Measurements from ENCODE around the gene SCN10A. TPM values are rescaled to one million over a fixed set of nuclear protein-coding genes. Genes with fewer than 3 reads are reported as not detected.

Gene SCN10A
- total and polyA plus RNA-seq, 9 of the 15 experiments (the other 6 are each of a cell fraction or from before 2014, with no cell fraction given) = not detected

- TF ChIP-seq MGA (IDR thresholded peaks at IDR 0.05) = peak; percentile 96
- 0 out of 2 replicates have a peak, but pooled peaks have one; percentile 23 for TF ChIP-seq CEBPG (CRISPR knock-in tag; IDR thresholded peaks at IDR 0.05)
- no peak for TF ChIP-seq CEBPG (tag; conservative IDR thresholded peaks at IDR 0.05 in 1 of 2, IDR thresholded peaks at IDR 0.05 in 1 of 2)
- TF ChIP-seq ID3 (CRISPR knock-in tag; IDR thresholded peaks at IDR 0.05) = no peak
- TF ChIP-seq ID3 (tag; IDR thresholded peaks at IDR 0.05) = no peak
- TF ChIP-seq TOE1 (IDR thresholded peaks at IDR 0.05; ENCODE audit: borderline replicate concordance) = 0 out of 2 replicates have a peak, but pooled peaks have one; percentile 16
- TF ChIP-seq TOE1 (CRISPR knock-in tag; IDR thresholded peaks at IDR 0.05; ENCODE audit: borderline replicate concordance, low read depth) = no peak
- TF ChIP-seq ZBTB17 (CRISPR knock-in tag; IDR thresholded peaks at IDR 0.05) = no peak
- TF ChIP-seq ELF2 (CRISPR knock-in tag; IDR thresholded peaks at IDR 0.05) = no peak
- TF ChIP-seq CBX3 (IDR thresholded peaks at IDR 0.05; ENCODE audit: borderline replicate concordance in 1 of 2, low read length in 2 of 2) = peak in 1 of 2 experiments; percentile 97; a peak in 2 of 3 replicates
- no peak for TF ChIP-seq PRMT5 (CRISPR knock-in tag; IDR thresholded peaks at IDR 0.05)
- TF ChIP-seq CTBP1 (IDR thresholded peaks at IDR 0.05; ENCODE audit: borderline replicate concordance) = peak; percentile 61
- 0 out of 2 replicates have a peak, but pooled peaks have one; percentile 72 for TF ChIP-seq ZNF511 (CRISPR knock-in tag; IDR thresholded peaks at IDR 0.05)
These were observed 164.7 kb downstream of the SCN10A start (continued) for GRCh38 chr3:38651153-38651789.
